PC-3 (cell line): ENCODE data around the gene ISG20. TPM values are rescaled to one million over a fixed set of nuclear protein-coding genes. Genes with fewer than 3 reads are reported as not detected.

Source experiments
- ATAC-seq: fragments of 200-7000 bp; cut with Tn5 transposase; 2 replicates; pipeline ENCODE4 v1.9.1; 2020; ENCODE audit warnings: mild to moderate bottlenecking, moderate library complexity
- BruUV-seq: library from RNA; stranded (reverse); fragments of 400-500 nt; replicated peaks from 2 replicates; lab custom pipeline; 2021; lab: Mats Ljungman, UMichigan
- CTCF ChIA-PET: fragments of 300-600 bp; sonication (Branson Sonifier 250); formaldehyde crosslinking; loops from one replicate; lab custom pipeline; 2022; ENCODE audit warnings: antibody characterized with exemption; lab: Charles Lee
- POLR2A ChIA-PET: fragments of 300-600 bp; sonication (Branson Sonifier 250); formaldehyde crosslinking; loops from one replicate; lab custom pipeline; 2022; ENCODE audit warnings: antibody characterized with exemption; ENCODE audit not compliant: unreplicated experiment; lab: Charles Lee
- DNase-seq: peaks from one replicate; pipeline ENCODE4 v3.0.0-alpha.2; 2015
- H2AFZ ChIP-seq: fragments of 300-600 bp; sonication (generic); 2 replicates; pipeline ENCODE4 v1.6.0; 2016; ENCODE audit warnings: antibody characterized with exemption, low read length
- H3F3A ChIP-seq: fragments of 300-600 bp; sonication (generic); one replicate; pipeline ENCODE4 v1.6.0; 2017; ENCODE audit warnings: antibody characterized with exemption, low read length, control low read depth, mild to moderate bottlenecking; ENCODE audit not compliant: unreplicated experiment
- H3K27ac ChIP-seq: fragments of 300-600 bp; sonication (generic); 2 replicates; pipeline ENCODE4 v1.5.1; 2016; ENCODE audit warnings: mild to moderate bottlenecking, low read length
- H3K27me3 ChIP-seq: fragments of 300-600 bp; sonication (generic); 2 replicates; pipeline ENCODE4 v1.6.1; 2016; ENCODE audit warnings: low read length, mixed read lengths
- H3K36me3 ChIP-seq: fragments of 300-600 bp; sonication (generic); 2 replicates; pipeline ENCODE4 v1.6.1; 2016; ENCODE audit warnings: low read depth, mixed run types, low read length, mixed read lengths
- H3K4me1 ChIP-seq: fragments of 300-600 bp; sonication (generic); 2 replicates; pipeline ENCODE4 v1.5.1; 2016; ENCODE audit warnings: low read length; ENCODE audit not compliant: insufficient read depth
- H3K4me2 ChIP-seq: fragments of 300-600 bp; sonication (generic); 2 replicates; pipeline ENCODE4 v1.6.0; 2016; ENCODE audit warnings: low read length
- H3K4me3 ChIP-seq: fragments of 300-600 bp; sonication (generic); 2 replicates; pipeline ENCODE4 v1.5.1; 2016; ENCODE audit warnings: mild to moderate bottlenecking, low read length, mixed read lengths
- H3K79me2 ChIP-seq: fragments of 300-600 bp; sonication (generic); 2 replicates; pipeline ENCODE4 v1.6.1; 2017; ENCODE audit warnings: low read length, mixed read lengths
- H3K9ac ChIP-seq: fragments of 300-600 bp; sonication (generic); 2 replicates; pipeline ENCODE4 v1.6.0; 2016; ENCODE audit warnings: mild to moderate bottlenecking, low read length
- H3K9me2 ChIP-seq: fragments of 300-600 bp; sonication (generic); replicated peaks from 2 replicates; pipeline ENCODE4 v1.6.1; 2016; ENCODE audit warnings: mixed run types, low read length, mixed read lengths
- H3K9me3 ChIP-seq: fragments of 300-600 bp; sonication (generic); 2 replicates; pipeline ENCODE4 v1.6.1; 2016; ENCODE audit warnings: low read length, mixed read lengths
- H4K20me1 ChIP-seq: fragments of 300-600 bp; sonication (generic); 2 replicates; pipeline ENCODE4 v1.6.1; 2016; ENCODE audit warnings: low read length, mixed read lengths
- CTCF ChIP-seq: fragments of 300-600 bp; sonication (generic); conservative IDR thresholded peaks from 2 replicates; pipeline ENCODE4 v1.5.1; 2017; ENCODE audit warnings: antibody characterized with exemption, low read depth, mild to moderate bottlenecking, low read length
- EZH2 ChIP-seq: fragments of 300-600 bp; sonication (generic); IDR thresholded peaks from one replicate; pipeline ENCODE4 v1.6.1; 2017; ENCODE audit warnings: antibody characterized with exemption, mild to moderate bottlenecking, low read length; ENCODE audit not compliant: unreplicated experiment
- EZH2phosphoT487 ChIP-seq: fragments of 300-600 bp; sonication (generic); IDR thresholded peaks from 2 replicates; pipeline ENCODE4 v1.6.1; 2018; ENCODE audit warnings: mild to moderate bottlenecking, antibody characterized with exemption, low read length, borderline replicate concordance
- intact Hi-C: fragments of 100-400 bp; cut with micrococcal nuclease; formaldehyde crosslinking; loops from 2 replicates; pipeline ENCODE4 v1.9.0; 2023
- total RNA-seq: library from RNA; depleted of rRNA; stranded (reverse); fragments of >200 nt; gene quantifications from 2 replicates; pipeline ENCODE4 v1.2.3, GENCODE V29; 2014

ISG20 gene
- total RNA-seq, 1 experiment from 2014 or later: 64.0 TPM

- H3K9ac ChIP-seq: peak overlapping the region; percentile 45
- no peaks in the 10 kb centered on the region for H3K36me3 ChIP-seq
- no peaks in the 10 kb centered on the region for H3K79me2 ChIP-seq
- TF ChIP-seq EZH2phosphoT487 (no peak), CTCF (no peak), EZH2 (no peak)
- no peaks in the 10 kb centered on the region for H4K20me1 ChIP-seq
- peak overlapping the region; percentile 86 for H3K27ac ChIP-seq
- no peaks in the 10 kb centered on the region for H3K27me3 ChIP-seq
- no peak overlapping the region for H2AFZ ChIP-seq
- ChIA-PET POLR2A (interaction anchor here (0.6 kb wide), 1 partner anchor 9 kb away, joined by 3 read pairs; no protein-coding TSS in a partner anchor), CTCF (interaction anchor here (0.6 kb wide), 1 partner anchor 177 kb away, joined by 3 read pairs; no protein-coding TSS in a partner anchor)
- no peaks in the 10 kb centered on the region for H3F3A ChIP-seq
- no peaks in the 10 kb centered on the region for H3K9me3 ChIP-seq
- intact Hi-C loops: no loop called here
- H3K4me1 ChIP-seq: peaks cover 32% of the 10 kb centered on the region
- no peak for DNase-seq
- ATAC-seq: no peak
- 0 out of 2 replicates have a peak overlapping the region, but pooled peaks have one; percentile 22 for H3K4me3 ChIP-seq
- no peaks in the 10 kb centered on the region for H3K9me2 ChIP-seq
- peak overlapping the region; percentile 78 for H3K4me2 ChIP-seq
- TSS peak; percentile 65 for BruUV-seq
These were observed 19.5 kb downstream of the ISG20 start for GRCh38 chr15:88658070-88658965.

GRCh38 chr15:88658972-88659931 is 20.4 kb downstream of the ISG20 start:
- H4K20me1 ChIP-seq: no peaks in the 10 kb centered on the region
- H2AFZ ChIP-seq: peak overlapping the region; percentile 28; the same call in 1 of the 2 replicates
- POLR2A ChIA-PET: interaction anchor here (0.7 kb wide), 2 partner anchors 344 to 428 kb away, joined by 3 to 6 read pairs; no protein-coding TSS in a partner anchor
- no peak for TF ChIP-seq EZH2phosphoT487
- no peak for TF ChIP-seq EZH2
- TF ChIP-seq CTCF: no peak
- no peaks in the 10 kb centered on the region for H3F3A ChIP-seq
- peaks cover 36% of the 10 kb centered on the region for H3K4me1 ChIP-seq
- DNase-seq (peak; percentile 89), ATAC-seq (peak; percentile 86)
- H3K36me3 ChIP-seq: no peaks in the 10 kb centered on the region
- H3K9me3 ChIP-seq: no peaks in the 10 kb centered on the region
- no peaks in the 10 kb centered on the region for H3K27me3 ChIP-seq
- intact Hi-C loops: no loop called here
- CTCF ChIA-PET: interaction anchor here (0.7 to 0.9 kb wide), 2 partner anchors 26 to 35 kb away, joined by 3 to 5 read pairs; no protein-coding TSS in a partner anchor
- BruUV-seq: TSS peak; percentile 50
- H3K4me3 ChIP-seq: peak overlapping the region; percentile 46; the same call in 1 of the 2 replicates
- H3K9me2 ChIP-seq: no peaks in the 10 kb centered on the region
- H3K4me2 ChIP-seq: peak overlapping the region; percentile 78
- peak overlapping the region; percentile 46 for H3K9ac ChIP-seq
- H3K79me2 ChIP-seq: no peaks in the 10 kb centered on the region
- H3K27ac ChIP-seq: peak overlapping the region; percentile 86
